HepG2 (cell line): Measurements from ENCODE around the gene ENSA.

Source experiments
- ATF6 ChIP-seq: sonication (generic); formaldehyde crosslinking; conservative IDR thresholded peaks from 2 replicates; pipeline ENCODE4 v1.4.0; 2020; ENCODE audit warnings: missing genetic modification reagents
- ESRRA ChIP-seq: sonication (generic); formaldehyde crosslinking; IDR thresholded peaks from 2 replicates; pipeline ENCODE4 v1.5.1; 2020; ENCODE audit warnings: mild to moderate bottlenecking, low read depth, missing genetic modification reagents
- KLF16 ChIP-seq, 2 experiments: sonication (generic) in 1 of 2; formaldehyde crosslinking in 1 of 2; IDR thresholded peaks; 2 replicates each; pipeline versions ENCODE4 v1.6.1 to v1.8.0; 2016 to 2023; ENCODE audit warnings: missing genetic modification reagents in 2 of 2, missing compliant biosample characterization in 1 of 2
- NR2C2 ChIP-seq: sonication (generic); formaldehyde crosslinking; IDR thresholded peaks from 2 replicates; pipeline ENCODE4 v1.4.0; 2020; ENCODE audit warnings: missing genetic modification reagents, mild to moderate bottlenecking, moderate library complexity, borderline replicate concordance
- PATZ1 ChIP-seq: sonication (generic); formaldehyde crosslinking; IDR thresholded peaks from 2 replicates; pipeline ENCODE4 v1.4.0; 2020; ENCODE audit warnings: missing genetic modification reagents
- RFXAP ChIP-seq: sonication (generic); formaldehyde crosslinking; IDR thresholded peaks from 2 replicates; pipeline ENCODE4 v1.4.0; 2020; ENCODE audit warnings: missing genetic modification reagents, borderline replicate concordance
- SP140L ChIP-seq: sonication (generic); formaldehyde crosslinking; IDR thresholded peaks from 2 replicates; pipeline ENCODE4 v1.4.0; 2020; ENCODE audit warnings: missing genetic modification reagents, borderline replicate concordance
- SRF ChIP-seq: IDR thresholded peaks from 2 replicates; pipeline ENCODE4 v1.6.1; 2011; ENCODE audit warnings: mild to moderate bottlenecking, low read depth, low read length, moderate library complexity
- TIGD3 ChIP-seq: sonication (generic); formaldehyde crosslinking; IDR thresholded peaks from 2 replicates; pipeline ENCODE4 v1.5.1; 2020; ENCODE audit warnings: mild to moderate bottlenecking, missing genetic modification reagents, borderline replicate concordance
- ZNF777 ChIP-seq: sonication (generic); formaldehyde crosslinking; IDR thresholded peaks from 2 replicates; pipeline ENCODE4 v1.4.0; 2020; ENCODE audit warnings: missing genetic modification reagents
- TF ChIP-seq, protein P1 (sequence below): sonication (generic); formaldehyde crosslinking; IDR thresholded peaks from 2 replicates; pipeline ENCODE4 v1.5.0; 2020; ENCODE audit warnings: missing genetic modification reagents
- TF ChIP-seq, protein P2 (sequence below): IDR thresholded peaks from 2 replicates; pipeline ENCODE4 v1.6.1; 2016; ENCODE audit warnings: mild to moderate bottlenecking
- TF ChIP-seq, protein P3 (sequence below): sonication (generic); formaldehyde crosslinking; IDR thresholded peaks from 2 replicates; pipeline ENCODE4 v1.5.0; 2020; ENCODE audit warnings: mild to moderate bottlenecking, missing genetic modification reagents, moderate library complexity

DNA sequence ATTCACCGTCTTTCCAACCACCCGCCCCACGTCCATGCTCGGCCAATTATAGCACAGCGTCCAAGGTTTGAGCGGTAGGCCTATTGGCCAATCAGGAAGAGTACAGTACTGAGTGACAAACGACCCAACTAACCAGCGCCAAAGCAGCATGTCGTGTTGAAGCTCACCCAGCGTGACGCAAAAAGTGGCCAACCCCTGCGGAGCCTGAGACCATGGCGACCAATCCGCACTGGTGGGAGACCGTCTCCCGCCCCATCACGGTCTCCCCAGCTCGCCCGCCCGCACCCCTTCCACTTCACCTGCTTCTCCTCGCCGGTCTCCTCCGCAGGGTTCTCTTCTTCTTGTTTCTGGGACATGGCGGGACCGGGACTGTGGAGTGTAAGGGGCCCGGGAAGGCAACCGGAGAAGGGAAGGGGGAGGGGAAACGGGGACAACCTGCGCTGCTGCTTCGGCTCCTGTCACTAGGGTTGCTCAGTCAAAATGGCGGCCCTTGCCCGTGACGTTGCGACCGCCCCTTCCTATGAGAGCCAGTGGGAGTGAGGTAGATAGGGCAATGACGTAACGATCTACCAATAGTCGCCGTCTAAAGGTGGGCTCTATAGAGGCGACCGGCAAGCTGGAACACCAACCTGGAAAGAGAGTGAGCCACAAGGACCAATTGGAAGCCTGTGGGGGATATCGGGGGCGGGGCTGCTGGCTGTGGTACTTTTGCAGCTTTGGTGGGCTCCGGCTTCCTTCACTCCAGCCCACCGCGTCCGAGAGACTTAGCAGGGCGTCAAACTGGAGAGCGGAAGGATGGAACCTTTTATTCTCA, at the start of gene ENSA:
- TF ChIP-seq RFXAP (CRISPR knock-in tag) = peak; percentile 93
- TF ChIP-seq, protein P1, sequence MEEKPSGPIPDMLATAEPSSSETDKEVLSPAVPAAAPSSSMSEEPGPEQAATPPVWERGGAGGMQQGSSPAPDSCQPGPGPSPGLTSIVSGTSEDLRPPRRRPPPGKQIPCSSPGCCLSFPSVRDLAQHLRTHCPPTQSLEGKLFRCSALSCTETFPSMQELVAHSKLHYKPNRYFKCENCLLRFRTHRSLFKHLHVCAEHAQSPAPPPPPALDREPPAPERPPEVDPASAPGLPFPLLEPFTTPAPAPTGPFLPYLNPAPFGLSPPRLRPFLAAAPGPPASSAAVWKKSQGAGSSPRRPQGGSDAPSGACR = peak; percentile 51; the same call in 1 of the 2 replicates
- TF ChIP-seq ZNF777 (CRISPR knock-in tag) = no peak
- no peak for TF ChIP-seq TIGD3 (CRISPR knock-in tag)
- TF ChIP-seq, protein P2, sequence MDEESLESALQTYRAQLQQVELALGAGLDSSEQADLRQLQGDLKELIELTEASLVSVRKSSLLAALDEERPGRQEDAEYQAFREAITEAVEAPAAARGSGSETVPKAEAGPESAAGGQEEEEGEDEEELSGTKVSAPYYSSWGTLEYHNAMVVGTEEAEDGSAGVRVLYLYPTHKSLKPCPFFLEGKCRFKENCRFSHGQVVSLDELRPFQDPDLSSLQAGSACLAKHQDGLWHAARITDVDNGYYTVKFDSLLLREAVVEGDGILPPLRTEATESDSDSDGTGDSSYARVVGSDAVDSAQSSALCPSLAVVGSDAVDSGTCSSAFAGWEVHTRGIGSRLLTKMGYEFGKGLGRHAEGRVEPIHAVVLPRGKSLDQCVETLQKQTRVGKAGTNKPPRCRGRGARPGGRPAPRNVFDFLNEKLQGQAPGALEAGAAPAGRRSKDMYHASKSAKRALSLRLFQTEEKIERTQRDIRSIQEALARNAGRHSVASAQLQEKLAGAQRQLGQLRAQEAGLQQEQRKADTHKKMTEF (CRISPR knock-in tag) = peak; percentile 62; the same call in 1 of the 2 replicates
- TF ChIP-seq PATZ1 (CRISPR knock-in tag) = peak; percentile 39; the same call in 1 of the 2 replicates
- TF ChIP-seq, protein P3, sequence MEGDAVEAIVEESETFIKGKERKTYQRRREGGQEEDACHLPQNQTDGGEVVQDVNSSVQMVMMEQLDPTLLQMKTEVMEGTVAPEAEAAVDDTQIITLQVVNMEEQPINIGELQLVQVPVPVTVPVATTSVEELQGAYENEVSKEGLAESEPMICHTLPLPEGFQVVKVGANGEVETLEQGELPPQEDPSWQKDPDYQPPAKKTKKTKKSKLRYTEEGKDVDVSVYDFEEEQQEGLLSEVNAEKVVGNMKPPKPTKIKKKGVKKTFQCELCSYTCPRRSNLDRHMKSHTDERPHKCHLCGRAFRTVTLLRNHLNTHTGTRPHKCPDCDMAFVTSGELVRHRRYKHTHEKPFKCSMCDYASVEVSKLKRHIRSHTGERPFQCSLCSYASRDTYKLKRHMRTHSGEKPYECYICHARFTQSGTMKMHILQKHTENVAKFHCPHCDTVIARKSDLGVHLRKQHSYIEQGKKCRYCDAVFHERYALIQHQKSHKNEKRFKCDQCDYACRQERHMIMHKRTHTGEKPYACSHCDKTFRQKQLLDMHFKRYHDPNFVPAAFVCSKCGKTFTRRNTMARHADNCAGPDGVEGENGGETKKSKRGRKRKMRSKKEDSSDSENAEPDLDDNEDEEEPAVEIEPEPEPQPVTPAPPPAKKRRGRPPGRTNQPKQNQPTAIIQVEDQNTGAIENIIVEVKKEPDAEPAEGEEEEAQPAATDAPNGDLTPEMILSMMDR (CRISPR knock-in tag) = no peak
- TF ChIP-seq SP140L (CRISPR knock-in tag) = no peak
- 0 out of 2 replicates have a peak, but pooled peaks have one; percentile 25 for TF ChIP-seq SRF
- no peak for TF ChIP-seq ATF6 (CRISPR knock-in tag)
- peak in 1 of 2 experiments; percentile 69; a peak in 1 of 4 replicates for TF ChIP-seq KLF16 (CRISPR knock-in tag; IDR thresholded peaks at IDR 0.05)
- TF ChIP-seq ESRRA (CRISPR knock-in tag) = no peak
- TF ChIP-seq NR2C2 (CRISPR knock-in tag) = 0 out of 2 replicates have a peak, but pooled peaks have one; percentile 30
